MCF 10A (cell line): ENCODE data around the gene PCNX2. TPM values are rescaled to one million over a fixed set of nuclear protein-coding genes. Genes with fewer than 3 reads are reported as not detected.
"Not testable (repeated sequence)": the region's sequence is repeated elsewhere in the genome, so short reads cannot be mapped to it uniquely, and the experiment has no call there.

Source experiments
- BruUV-seq: library from RNA; stranded (reverse); fragments of 400-500 nt; replicated peaks from 2 replicates; lab custom pipeline; 2021; lab: Mats Ljungman, UMichigan
- CTCF ChIA-PET: fragments of 300-600 bp; sonication (Branson Sonifier 250); formaldehyde crosslinking; extraction: SDS; loops from one replicate; lab custom pipeline; 2021; ENCODE audit warnings: antibody characterized with exemption, inconsistent platforms; lab: Yijun Ruan, JAX
- POLR2A ChIA-PET: fragments of 300-600, 350-650 bp; sonication (Branson Sonifier 250); formaldehyde crosslinking; extraction: SDS; loops from one replicate; lab custom pipeline; 2020; ENCODE audit warnings: antibody characterized with exemption, inconsistent platforms; lab: Yijun Ruan, JAX
- DNase-seq: peaks from one replicate; pipeline ENCODE4 v3.0.0-alpha.2; 2018; ENCODE audit not compliant: unreplicated experiment
- H3K27ac Mint-ChIP-seq: one replicate; pipeline ENCODE4 v1.8.0; 2022; ENCODE audit warnings: mild to moderate bottlenecking, low read depth, mixed read lengths; ENCODE audit not compliant: unreplicated experiment
- H3K27me3 Mint-ChIP-seq: one replicate; pipeline ENCODE4 v1.8.0; 2022; ENCODE audit warnings: mixed read lengths; ENCODE audit not compliant: insufficient read depth, unreplicated experiment
- H3K36me3 Mint-ChIP-seq: one replicate; pipeline ENCODE4 v1.8.0; 2022; ENCODE audit warnings: mild to moderate bottlenecking, moderate library complexity, mixed read lengths; ENCODE audit not compliant: insufficient read depth, unreplicated experiment
- H3K4me1 Mint-ChIP-seq: one replicate; pipeline ENCODE4 v1.8.0; 2022; ENCODE audit warnings: mixed read lengths; ENCODE audit not compliant: insufficient read depth, unreplicated experiment
- H3K4me3 Mint-ChIP-seq: one replicate; pipeline ENCODE4 v1.8.0; 2022; ENCODE audit warnings: mild to moderate bottlenecking, moderate library complexity, mixed read lengths; ENCODE audit not compliant: unreplicated experiment
- H3K9me3 Mint-ChIP-seq: one replicate; pipeline ENCODE4 v1.8.0; 2022; ENCODE audit warnings: mixed read lengths; ENCODE audit not compliant: unreplicated experiment
- intact Hi-C: fragments of 100-400 bp; cut with micrococcal nuclease; formaldehyde crosslinking; loops from 2 replicates; pipeline ENCODE4 v1.14.1; 2022
- total RNA-seq: library from RNA; stranded (reverse); gene quantifications from 2 replicates; pipeline ENCODE4 v1.2.3, GENCODE V29; 2022
- TF ChIP-seq, protein P1 (sequence below): fragments of 200-600 bp; IDR thresholded peaks from one replicate; pipeline ENCODE4 v1.8.0; 2022; ENCODE audit warnings: antibody characterized with exemption, mild to moderate bottlenecking; ENCODE audit not compliant: unreplicated experiment

PCNX2 gene
- total RNA-seq, 1 experiment from 2014 or later, result 80.5 TPM

DNA sequence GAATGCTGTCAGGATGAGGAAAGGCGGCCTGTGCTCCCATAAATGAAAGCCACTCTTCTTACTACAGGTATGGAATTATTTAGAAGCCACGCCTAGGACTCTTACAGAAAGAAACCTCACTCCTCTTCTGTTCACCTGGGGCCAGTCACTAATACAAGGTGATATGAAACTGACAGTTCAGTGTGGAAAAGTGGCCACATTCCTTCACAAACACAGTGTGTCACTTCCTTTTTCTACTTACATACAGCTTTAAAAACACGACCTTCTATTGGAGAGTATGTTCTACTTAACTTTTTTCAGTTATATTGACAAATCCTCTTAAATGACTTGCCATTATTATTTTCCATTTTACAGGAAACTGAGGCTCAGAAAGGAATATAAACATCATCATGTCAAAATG lies 163.1 kb downstream of the PCNX2 start:
- DNase-seq, result no peak
- BruUV-seq, result no TSS peak
- peaks cover 8% of the 10 kb centered on the region for H3K9me3 Mint-ChIP-seq
- no peak overlapping the region for H3K4me3 Mint-ChIP-seq
- H3K4me1 Mint-ChIP-seq, result no peaks in the 10 kb centered on the region
- H3K36me3 Mint-ChIP-seq, result peaks cover 70% of the 10 kb centered on the region
- no peaks in the 10 kb centered on the region for H3K27me3 Mint-ChIP-seq
- intact Hi-C loops, result no loop called here
- no peak overlapping the region for H3K27ac Mint-ChIP-seq
- TF ChIP-seq, protein P1, sequence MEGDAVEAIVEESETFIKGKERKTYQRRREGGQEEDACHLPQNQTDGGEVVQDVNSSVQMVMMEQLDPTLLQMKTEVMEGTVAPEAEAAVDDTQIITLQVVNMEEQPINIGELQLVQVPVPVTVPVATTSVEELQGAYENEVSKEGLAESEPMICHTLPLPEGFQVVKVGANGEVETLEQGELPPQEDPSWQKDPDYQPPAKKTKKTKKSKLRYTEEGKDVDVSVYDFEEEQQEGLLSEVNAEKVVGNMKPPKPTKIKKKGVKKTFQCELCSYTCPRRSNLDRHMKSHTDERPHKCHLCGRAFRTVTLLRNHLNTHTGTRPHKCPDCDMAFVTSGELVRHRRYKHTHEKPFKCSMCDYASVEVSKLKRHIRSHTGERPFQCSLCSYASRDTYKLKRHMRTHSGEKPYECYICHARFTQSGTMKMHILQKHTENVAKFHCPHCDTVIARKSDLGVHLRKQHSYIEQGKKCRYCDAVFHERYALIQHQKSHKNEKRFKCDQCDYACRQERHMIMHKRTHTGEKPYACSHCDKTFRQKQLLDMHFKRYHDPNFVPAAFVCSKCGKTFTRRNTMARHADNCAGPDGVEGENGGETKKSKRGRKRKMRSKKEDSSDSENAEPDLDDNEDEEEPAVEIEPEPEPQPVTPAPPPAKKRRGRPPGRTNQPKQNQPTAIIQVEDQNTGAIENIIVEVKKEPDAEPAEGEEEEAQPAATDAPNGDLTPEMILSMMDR, result no peak
- CTCF ChIA-PET, result interaction anchor here (1.0 to 1.9 kb wide), 2 partner anchors 47 to 51 kb away, joined by 3 to 4 read pairs; no protein-coding TSS in a partner anchor
- POLR2A ChIA-PET, result interaction anchor here (1.0 kb wide), 1 partner anchor 19 kb away, joined by 3 read pairs; no protein-coding TSS in a partner anchor

DNA sequence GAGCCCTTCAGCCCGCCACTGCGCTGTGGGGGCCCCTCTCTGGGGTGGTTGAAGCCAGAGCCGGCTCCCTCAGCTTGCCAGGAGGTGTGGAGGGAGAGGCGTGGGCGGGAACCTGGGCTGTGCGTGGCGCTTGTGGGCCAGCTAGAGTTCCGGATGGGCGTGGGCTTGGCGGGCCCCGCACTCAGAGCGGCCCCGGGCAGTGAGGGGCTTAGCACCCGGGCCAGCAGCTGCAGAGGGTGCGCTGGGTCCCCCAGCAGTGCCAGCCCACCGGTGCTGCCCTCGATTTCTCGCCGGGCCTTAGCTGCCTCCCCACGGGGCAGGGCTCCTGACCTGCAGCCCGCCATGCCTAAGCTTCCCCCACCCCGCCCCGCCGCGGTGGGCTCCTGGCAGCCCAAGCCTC lies 166.5 kb downstream of the PCNX2 start:
- H3K9me3 Mint-ChIP-seq, intact Hi-C loops, H3K27ac Mint-ChIP-seq, H3K27me3 Mint-ChIP-seq, CTCF ChIA-PET, BruUV-seq, H3K4me3 Mint-ChIP-seq, DNase-seq, H3K4me1 Mint-ChIP-seq: not testable (repeated sequence)
- H3K36me3 Mint-ChIP-seq, result peaks cover 61% of the 10 kb centered on the region
- POLR2A ChIA-PET, result interaction anchor here (0.9 kb wide), 1 partner anchor 15 kb away, joined by 3 read pairs; no protein-coding TSS in a partner anchor

GRCh38 chr1:233127157-233127556 lies 168.4 kb downstream of the PCNX2 start:
- CTCF ChIA-PET, result interaction anchor here (1.5 kb wide), 1 partner anchor 19 kb away, joined by 4 read pairs; no protein-coding TSS in a partner anchor
- intact Hi-C loops, result no loop called here
- peaks cover 42% of the 10 kb centered on the region for H3K36me3 Mint-ChIP-seq
- no peaks in the 10 kb centered on the region for H3K4me1 Mint-ChIP-seq
- TF ChIP-seq, protein P1, result no peak
- H3K4me3 Mint-ChIP-seq, result no peak overlapping the region
- no TSS peak for BruUV-seq
- DNase-seq, result peak; percentile 26
- no peak overlapping the region for H3K27ac Mint-ChIP-seq
- POLR2A ChIA-PET, result interaction anchor here (0.7 to 1.6 kb wide), 2 partner anchors 14 to 298 kb away, joined by 3 to 5 read pairs; no protein-coding TSS in a partner anchor
- peaks cover 8% of the 10 kb centered on the region for H3K9me3 Mint-ChIP-seq
- no peaks in the 10 kb centered on the region for H3K27me3 Mint-ChIP-seq

GRCh38 chr1:233122779-233123178 lies 172.7 kb downstream of the PCNX2 start:
- Mint-ChIP-seq H3K9me3 (no peaks in the 10 kb centered on the region), H3K27ac (no peak overlapping the region), H3K27me3 (no peaks in the 10 kb centered on the region), H3K4me1 (no peaks in the 10 kb centered on the region), H3K4me3 (no peak overlapping the region), H3K36me3 (peaks cover 28% of the 10 kb centered on the region)
- TF ChIP-seq, protein P1, result no peak
- no peak for DNase-seq
- BruUV-seq, result no TSS peak
- ChIA-PET CTCF (no interaction called here), POLR2A (no interaction called here)
- intact Hi-C loops, result no loop called here
